Left kidney (tissue), 2 donors: Measurements from ENCODE around the gene RARG. TPM values are rescaled to one million over a fixed set of nuclear protein-coding genes. Genes with fewer than 3 reads are reported as not detected.
"Not testable (repeated sequence)": the region's sequence is repeated elsewhere in the genome, so short reads cannot be mapped to it uniquely, and the experiment has no call there.

Experiments
- DNase-seq: peaks from one replicate; pipeline ENCODE4 v3.0.0-alpha.2; 2013
- polyA plus RNA-seq: library from polyadenylated mRNA; unstranded; fragments of 120-200 nt; gene quantifications from one replicate; pipeline ENCODE4 v1.2.1, GENCODE V29; 2013; ENCODE audit not compliant: insufficient read length

The RARG gene
- polyA plus RNA-seq, 1 donor, result 33.9 TPM

DNA sequence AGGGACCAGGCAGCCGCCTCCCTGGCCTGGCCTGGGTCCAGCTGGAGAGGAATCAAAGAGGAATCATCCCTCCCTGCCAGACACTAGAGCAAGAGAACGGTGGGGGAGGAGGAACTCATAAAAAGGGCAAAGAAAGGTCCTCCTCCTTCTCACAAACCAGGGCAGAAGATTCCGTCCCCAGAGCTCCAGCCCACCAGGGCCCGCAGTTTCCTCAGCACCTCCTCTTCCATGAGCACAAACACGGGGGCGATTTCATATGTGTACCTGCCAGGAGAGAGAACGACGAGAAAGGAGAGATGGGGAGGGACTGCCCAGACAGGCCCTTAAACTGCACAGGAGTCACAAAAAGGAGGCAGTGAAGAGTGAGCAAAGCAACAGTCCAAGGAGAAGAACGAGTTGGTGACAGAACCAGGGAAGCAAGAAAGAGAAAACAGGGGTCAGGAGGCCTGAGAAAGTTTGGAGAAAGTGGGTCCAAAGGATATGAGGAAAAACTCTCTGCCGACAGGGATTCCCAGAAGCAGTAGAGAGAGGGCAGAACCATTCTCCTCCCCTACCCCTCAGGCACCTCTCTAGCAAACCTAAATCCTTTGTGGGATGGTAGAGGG is 60.2 kb downstream of the RARG start:
- peak; percentile 55 for DNase-seq

- DNase-seq, result no peak
Observed at GRCh38 chr12:53170876-53171724, 60.9 kb downstream of the RARG start.

DNA sequence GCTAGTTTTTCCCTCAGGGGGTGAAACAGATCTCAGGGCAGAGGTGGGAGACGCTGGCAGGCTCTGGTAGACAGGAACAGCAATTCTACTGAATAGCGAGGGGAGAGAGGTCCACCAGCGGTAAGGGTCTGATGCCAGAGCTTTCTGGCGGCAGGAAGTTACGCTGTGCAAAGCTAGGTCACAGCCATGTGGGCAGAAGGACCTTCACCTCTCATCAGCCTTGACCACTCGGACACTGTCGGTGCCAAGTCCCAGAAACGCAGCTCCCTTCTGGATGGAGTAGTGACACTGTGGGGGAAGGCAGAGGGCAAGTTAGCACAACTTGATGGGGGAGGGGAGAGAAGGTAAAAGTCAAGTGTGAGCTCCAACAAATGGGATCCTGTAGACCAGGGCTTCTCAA is 61.8 kb downstream of the RARG start:
- DNase-seq, result peak; percentile 24

- no peak for DNase-seq
Observed at GRCh38 chr12:53169644-53170043, 62.4 kb downstream of the RARG start.

DNA sequence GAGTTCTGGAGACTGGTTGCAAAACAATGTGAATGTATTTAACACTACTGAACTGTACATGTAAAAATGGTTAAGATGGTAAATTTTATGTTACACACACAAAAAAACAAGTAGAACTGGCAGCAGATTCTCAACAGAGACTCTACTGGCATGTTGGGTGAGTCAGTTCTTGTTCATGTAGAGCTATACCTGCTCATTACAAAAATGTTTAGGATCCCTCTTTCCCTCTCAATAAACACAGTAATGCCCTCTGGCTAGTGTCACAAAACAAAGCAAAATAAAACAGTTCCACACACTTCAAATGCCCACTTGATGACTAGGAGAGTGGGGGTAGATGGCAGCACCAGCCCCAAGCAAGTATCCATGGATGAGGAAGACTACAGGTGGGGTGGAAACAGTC is 65.2 kb downstream of the RARG start:
- DNase-seq, result no peak

DNA sequence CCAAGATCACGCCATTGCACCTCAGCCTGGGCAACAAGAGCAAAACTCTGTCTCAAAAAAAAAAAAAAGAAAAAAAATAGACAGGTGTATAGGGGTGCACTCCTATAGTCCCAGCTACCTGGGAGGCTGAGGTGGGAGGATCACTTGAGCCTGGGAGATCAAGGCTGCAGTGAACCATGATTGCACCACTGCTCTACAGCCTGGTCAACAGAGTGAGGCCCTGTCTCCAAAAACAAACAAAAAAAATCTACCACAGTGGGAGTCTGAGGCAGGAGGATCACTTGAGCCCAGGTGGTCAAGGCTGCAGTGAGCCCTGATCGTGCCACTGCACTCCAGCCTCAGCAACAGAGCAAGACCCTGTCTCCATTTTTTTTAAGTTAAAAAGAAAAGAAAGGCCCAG is 69.0 kb downstream of the RARG start:
- not testable (repeated sequence) for DNase-seq

GRCh38 chr12:53161119-53161911 is 70.7 kb downstream of the RARG start:
- DNase-seq, result no peak

DNA sequence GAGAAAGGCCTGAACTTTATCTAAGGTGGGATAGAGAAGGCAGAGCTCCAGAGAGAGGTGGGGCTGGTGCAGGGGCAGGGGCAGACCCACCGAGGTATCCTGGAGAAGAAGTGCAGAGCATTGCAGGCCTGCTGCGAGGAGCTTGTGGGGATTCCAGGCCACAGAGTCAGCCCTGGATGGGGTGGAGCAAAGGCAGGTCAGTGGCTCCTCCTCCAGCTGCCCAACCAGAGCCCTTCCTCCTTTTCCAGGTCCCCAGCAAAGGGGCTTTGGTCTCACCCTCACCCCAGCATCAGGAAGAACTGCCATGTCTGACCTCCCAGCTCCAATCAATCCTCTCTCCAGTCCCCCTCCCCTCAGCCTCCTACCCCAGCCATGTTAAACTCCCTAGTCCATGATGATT is 71.3 kb downstream of the RARG start:
- no peak for DNase-seq

Other genes with a start within 250 kb of the RARG start
- 519 TPM for gene EIF4B, start 225.8 kb downstream of the RARG start, polyA plus RNA-seq
- gene TNS2, start 182.1 kb downstream of the RARG start, polyA plus RNA-seq, result 115 TPM
- gene SPRYD3, start 152.8 kb downstream of the RARG start, polyA plus RNA-seq, result 13.5 TPM
- gene IGFBP6, start 134.5 kb downstream of the RARG start, polyA plus RNA-seq, result 10.5 TPM
- 1.6 TPM for gene SOAT2, start 128.7 kb downstream of the RARG start, polyA plus RNA-seq
- 82.9 TPM for gene ZNF740, start 51.5 kb downstream of the RARG start, polyA plus RNA-seq
- gene CSAD, start 51.3 kb downstream of the RARG start, polyA plus RNA-seq, result 105 TPM
- 1.8 TPM for gene ITGB7, start 25.0 kb downstream of the RARG start, polyA plus RNA-seq
- gene ESPL1, start 36.1 kb upstream of the RARG start, polyA plus RNA-seq, result 18.9 TPM
- gene PFDN5, start 63.3 kb upstream of the RARG start, polyA plus RNA-seq, result 623 TPM
- 49.1 TPM for gene MYG1, start 67.5 kb upstream of the RARG start, polyA plus RNA-seq
- gene AAAS, start 89.4 kb upstream of the RARG start, polyA plus RNA-seq, result 92.2 TPM
- 0.15 TPM for gene SP7, start 104.1 kb upstream of the RARG start, polyA plus RNA-seq
- 92.3 TPM for gene SP1, start 148.0 kb upstream of the RARG start, polyA plus RNA-seq
- gene AMHR2, start 191.6 kb upstream of the RARG start, polyA plus RNA-seq, result 0.63 TPM
- gene PRR13, start 209.5 kb upstream of the RARG start, polyA plus RNA-seq, result 184 TPM
- 1,185 TPM for gene PCBP2, start 219.9 kb upstream of the RARG start, polyA plus RNA-seq